ENCODE data around the gene STK10.
"Not testable (repeated sequence)": the region's sequence is repeated elsewhere in the genome, so short reads cannot be mapped to it uniquely, and the experiment has no call there.

The STK10 gene

DNA sequence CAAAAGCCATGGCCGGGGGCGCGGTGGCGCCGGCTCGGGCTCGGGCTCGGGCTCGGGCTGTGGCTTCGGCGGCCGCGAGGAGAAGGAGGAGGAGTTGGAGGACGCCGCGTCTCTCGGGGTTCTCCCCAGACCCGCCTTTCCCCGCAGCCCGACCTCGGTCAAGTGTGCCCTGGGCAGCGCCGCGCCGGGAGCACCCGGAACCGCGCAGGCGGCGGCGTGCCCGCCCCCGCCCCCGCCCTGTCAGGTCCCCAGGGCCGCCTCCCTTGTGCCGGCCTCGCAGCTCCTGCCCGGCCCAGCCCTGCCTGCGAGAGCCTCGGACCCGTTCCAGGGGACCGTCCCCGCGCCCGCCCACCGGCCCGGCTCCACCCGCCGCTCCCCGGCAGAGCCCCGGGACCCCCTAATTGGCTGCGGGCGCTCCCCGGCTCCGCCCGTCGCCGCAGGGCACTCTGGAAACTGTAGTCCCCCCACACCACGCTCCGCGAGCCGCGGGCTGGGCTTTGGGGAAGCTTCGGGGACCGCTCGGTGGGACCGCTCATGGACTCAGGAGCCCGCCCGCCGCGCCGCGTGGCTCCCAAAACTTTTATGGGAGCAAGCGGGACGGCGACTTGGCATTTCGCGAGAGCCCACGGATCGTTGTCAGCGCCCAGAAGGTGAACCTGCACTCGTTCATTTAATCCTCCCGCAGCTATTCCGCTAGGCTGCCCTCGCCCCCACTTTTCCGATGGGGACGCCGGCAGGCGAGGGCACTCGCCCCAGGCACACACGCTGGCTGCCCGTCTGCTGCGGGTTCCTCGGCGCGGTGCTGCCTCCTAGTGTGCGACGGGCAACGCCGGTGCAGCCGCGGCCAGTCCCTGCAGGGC is at the start of gene STK10:
Gene STK10, minus strand, starts transcription at position 192 of the 860 bp plus-strand sequence. Its CDS starts 182 bp downstream, at position 10.
- DNase-seq = peak; percentile 95

DNA sequence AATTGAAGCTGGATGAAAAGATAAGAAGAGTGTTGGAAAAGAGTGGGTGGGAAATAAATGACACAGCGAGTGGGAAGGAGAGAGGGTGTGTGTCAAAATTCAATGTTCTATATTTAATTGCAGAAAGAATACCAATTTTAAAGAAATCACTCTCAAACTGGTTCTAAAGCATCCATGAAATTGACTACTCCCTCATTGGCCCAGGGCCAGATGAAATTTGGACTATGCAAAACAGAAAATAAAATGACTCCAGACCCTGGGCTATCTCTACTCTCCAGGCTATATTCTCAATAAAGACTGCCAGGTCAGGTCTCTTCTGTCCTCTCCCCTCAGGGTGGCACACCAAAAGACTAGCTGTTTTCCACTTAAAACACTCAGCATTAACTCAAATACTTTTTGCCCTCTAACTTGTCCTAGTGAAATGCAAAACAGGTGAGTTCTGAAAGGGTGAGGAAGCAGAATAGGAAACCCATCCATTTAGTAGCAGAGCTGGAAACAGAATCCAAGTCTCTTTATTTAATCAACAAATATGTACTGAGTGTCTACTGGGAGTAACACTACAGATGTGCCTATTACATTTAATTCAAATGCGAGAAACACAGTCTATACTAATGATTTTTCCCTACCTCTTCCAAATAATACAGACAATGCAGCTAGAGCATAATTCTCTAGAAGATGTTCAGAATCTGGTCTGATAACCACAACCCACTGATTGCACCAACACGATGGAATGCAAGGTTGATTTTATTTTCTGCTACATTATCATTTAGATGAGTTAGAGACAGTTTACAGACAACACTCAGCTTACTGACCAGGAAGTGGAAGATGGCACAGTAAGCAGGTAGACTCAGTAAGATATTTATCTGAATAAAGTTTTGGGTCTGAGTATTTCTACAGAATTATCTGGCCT is 48.1 kb upstream of the STK10 start:
- DNase-seq = no peak

DNA sequence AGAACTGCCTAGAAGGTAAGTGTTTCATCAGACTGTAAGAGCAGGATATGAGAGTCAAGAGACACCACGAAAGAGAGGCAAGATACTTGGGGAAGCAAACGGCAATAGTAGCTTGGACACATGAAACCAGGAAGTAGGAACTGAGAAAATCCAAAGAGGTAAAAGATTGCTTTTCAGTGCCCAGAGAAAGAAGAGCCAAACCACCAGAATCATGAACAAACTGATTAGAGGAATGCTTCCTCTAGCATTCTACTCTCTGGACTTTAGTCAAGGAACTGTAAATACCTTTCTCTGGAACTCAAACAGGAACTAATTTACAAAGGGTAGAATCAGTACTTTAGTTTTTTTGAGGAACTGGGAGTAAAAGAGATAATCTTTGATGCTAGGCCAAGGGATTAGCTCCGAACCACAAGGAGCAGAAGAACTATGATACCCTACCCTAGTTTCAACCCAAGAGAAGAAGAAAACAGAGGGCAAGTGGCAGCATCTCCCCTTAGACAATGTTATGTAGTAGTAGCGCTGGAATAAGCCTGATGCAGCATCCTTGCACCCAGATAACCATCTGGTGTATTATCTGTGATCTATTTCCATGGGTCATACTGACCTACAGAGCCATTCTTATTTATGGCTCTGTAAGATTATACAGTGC is 47.2 kb upstream of the STK10 start:
- DNase-seq = no peak

DNA sequence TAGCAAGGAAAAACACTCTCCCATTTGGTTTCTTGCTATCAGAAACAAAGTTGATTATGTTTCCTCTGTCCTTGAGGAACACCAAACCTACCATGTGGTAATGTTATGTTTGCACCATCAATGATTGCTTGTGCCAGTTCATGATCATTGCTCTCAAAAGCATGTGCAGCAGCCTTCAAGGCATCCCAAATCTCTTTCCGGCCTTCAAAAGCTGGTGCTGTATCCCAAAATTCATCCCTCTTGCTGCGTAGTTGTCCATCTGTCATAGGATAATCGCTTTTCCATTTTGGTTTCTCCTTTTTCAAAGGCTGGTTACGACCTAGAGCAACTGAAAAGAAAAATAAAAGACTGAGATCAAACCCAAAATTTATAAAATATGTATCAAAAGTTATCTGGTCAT is 46.0 kb upstream of the STK10 start:
- DNase-seq = no peak

DNA sequence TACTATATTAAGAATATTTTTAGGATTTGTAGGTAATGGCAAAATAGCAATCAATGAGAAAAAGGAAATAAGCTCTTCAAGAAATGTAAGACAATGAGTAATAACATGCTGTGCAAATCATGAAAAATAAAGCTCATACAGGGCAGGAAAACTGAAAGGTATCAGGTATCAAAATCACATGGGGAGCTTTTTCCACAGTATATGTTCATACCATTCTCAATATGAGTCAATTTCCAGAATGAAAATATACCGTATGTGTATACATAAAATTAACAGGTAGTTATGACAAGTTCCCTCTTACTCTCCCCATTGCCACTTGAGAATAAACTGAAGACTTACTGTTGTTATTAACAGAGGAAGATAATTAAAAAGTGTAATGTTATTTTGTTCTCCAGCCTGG is 41.9 kb upstream of the STK10 start:
- DNase-seq = no peak

DNA sequence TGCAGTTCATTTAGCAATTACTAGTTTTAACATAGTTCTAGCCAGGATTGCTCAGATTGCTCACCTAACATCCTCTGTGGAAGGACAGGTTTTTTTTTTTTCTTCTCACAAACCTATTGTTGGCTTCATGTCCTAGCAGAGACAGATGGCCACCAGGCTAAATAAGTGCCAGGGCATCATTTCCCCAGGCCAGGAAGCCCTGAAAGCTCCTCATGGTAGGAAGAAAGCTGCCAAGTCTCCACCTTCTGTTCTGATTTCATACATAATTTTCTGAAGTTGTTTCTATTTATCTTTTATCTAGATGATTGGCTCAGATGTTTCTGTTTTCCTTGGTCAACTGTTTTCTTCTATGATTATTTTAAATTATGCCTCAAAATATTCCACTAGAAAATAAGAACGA is 37.0 kb upstream of the STK10 start:
- DNase-seq = no peak

DNA sequence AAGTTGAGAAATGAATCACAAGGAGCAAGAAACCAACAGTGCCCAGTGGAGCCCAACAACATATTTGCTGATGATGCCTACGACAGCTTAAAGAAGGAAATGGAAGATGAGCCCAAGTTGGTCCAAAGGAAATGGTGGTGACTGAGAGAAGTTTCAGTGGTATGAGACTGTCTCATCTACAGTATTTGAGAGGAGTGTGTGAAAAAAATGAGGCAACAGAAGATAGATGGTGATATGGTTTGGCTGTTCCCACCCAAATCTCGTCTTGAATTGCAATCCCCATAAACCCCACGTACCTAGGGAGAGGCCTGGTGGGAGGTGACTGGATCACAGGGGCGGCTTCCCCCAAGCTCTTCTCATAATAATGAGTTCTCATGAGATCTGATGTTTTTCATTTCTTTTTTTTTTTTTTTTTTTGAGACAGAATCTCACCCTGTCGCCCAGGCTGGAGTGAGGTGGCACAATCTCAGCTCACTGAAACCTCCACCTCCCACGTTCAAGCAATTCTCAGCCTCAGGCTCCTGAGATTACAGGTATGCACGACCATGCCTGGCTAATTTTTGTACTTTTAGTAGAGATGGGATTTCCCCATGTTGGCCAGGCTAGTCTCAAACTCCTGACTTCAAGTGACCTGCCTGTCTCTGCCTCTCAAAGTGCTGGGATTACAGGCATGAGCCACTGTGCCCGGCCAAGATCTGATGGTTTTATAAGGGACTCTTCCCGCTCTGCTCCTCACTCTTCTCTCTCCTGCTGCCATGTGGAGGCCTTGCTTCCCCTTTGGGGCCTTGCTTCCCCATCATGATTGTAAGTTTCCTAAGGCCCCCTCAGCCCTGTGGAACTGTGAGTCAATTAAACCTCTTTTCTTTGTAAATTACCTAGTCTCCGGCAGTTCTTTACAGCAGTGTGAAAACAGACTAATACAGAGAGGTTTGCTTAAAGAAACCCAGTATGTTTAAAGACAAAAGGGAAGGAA is 36.2 kb upstream of the STK10 start:
- no peak for DNase-seq

DNA sequence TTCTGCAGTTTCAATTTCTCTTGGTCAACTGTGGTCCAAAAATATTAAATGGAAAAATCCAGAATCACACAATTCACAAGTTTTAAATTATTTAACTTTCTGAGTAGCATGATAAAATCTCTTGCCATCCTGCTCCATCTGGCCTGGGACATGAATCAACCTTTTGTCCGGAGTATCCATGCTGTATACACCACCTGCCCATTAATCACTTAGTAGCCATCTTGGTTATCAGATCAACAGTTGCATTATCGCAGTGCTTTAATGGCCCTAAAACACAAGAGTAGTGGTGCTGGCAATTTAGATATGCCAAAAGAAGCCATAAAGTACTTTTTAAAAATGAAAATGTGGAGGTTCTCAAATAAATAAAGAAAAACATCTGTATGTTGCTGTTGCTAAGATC is 31.3 kb upstream of the STK10 start:
- DNase-seq = no peak

DNA sequence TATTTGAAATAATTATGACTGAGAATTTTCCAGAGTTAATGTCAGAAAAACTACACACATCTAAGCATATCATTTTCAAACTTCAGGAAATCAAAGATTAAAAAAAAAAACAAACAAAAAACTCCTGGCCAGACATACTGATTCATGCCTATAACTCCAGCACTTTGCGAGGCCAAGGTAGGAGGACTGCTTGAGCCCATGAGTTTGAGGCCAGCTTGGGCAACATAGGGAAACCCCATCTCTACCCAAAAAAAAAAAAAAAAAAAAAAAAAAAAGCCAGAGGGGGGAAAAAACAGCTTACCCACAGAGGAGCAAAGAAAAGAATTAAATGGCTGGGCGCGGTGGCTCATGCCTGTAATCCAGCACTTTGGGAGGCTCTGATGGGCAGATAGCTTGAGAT is 28.3 kb upstream of the STK10 start:
- no peak for DNase-seq

DNA sequence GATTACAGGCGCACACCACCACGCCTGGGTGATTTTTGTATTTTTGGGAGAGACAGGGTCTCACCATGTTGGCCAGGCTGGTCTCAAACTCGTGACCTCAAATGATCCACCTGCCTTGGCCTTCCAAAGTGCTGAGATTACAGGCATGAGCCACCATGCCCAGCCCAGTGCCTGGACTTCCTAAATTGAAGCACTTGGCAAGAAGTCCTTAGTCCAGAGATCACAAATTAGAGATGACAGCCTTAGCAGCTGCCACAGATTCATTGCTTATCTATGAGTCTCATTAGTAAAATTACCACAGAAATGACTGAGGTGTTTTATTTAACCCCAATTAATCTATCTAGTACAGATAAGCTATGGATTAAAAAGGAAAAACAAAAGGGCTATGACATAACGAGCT is 25.1 kb upstream of the STK10 start:
- no peak for DNase-seq

DNA sequence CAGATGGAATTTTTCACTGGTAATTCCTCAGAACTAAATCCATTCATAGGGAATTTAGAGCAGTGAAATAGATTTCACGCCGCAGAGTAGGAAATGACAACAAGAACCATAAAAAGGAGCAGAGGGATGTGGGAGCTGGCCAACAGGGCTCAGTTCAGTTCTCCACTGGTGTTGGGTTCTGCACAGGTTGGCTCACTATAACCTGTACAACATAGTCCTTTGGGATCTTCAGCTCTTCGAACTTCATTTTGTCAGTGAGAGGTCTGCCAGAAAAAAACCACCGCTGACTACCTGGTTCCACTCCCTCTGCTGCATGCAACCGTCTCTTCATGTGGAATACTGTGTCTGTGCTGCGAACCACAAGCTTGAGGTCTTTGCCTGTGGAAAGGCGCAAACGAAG is 23.7 kb upstream of the STK10 start:
- no peak for DNase-seq

DNA sequence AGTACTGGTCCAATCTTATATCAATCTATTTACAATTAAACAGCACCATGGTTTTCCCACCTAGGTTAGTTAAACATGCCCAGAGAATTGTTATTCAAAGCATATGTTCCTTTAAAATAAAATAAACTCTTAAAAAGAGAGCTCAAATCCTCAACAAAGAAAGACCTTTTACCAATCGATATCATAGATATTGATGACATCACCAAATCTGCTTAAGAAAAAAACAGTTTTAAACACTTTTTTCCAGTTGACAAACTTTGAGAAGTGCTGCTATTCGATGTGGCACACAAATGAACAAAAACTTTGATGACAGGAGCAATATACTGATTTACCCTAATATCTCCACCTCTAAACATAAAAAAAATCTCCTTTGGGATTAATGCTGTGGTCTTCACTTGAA is 21.7 kb upstream of the STK10 start:
- no peak for DNase-seq

DNA sequence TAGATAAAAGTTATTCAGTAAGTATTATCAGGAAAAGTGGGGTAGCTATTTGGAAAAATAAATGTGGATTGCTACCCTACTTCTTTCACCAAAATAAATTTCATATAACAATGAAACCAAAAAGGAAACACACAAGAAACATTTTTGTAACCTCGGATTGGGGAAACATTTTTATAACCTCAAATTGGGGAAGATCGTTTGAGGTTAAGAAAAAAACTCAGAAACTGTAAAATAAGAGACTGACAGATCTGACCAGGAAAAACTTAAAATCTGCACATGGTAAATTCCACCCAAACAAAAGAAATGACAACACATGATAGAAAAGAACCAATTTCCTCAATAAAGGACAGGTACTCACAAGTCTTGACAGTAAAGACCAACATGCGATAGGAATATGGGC is 19.5 kb upstream of the STK10 start:
- DNase-seq = no peak

DNA sequence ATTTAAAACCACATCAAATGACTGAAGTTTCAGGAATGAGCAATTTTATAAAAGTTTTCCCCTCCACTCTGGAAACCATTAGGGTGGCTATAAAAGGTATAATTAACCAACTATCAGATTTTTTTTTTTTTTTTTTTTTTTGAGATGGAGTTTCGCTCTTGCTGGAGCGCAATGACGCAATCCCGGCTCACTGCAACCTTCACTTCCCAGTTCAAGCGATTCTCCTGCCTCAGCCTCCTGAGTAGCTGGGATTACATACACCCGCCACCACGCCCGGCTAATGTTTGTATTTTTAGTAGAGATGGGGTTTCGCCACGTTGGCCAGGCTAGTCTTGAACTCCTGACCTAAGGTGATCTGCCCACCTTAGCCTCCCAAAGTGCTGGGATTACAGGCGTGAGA is 18.0 kb upstream of the STK10 start:
- not testable (repeated sequence) for DNase-seq

DNA sequence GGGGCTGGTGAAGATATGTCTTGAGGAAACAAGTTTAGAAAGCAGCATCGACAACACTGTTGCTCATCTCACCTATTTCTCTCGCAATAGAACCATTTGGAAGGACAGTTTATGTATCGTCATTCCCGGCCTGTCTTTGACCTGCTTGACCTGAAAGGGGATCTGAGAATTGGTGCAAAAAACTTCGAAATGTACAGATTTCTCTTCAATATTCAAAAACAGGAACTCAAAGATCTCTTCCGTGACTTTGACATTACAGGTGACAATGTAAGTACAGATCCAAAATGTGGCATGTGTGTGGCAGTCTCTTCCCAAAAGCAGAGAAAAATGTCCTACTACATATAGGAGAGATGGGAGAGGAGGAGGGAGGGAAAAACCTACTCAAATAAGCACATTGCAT is 12.5 kb upstream of the STK10 start:
- no peak for DNase-seq

DNA sequence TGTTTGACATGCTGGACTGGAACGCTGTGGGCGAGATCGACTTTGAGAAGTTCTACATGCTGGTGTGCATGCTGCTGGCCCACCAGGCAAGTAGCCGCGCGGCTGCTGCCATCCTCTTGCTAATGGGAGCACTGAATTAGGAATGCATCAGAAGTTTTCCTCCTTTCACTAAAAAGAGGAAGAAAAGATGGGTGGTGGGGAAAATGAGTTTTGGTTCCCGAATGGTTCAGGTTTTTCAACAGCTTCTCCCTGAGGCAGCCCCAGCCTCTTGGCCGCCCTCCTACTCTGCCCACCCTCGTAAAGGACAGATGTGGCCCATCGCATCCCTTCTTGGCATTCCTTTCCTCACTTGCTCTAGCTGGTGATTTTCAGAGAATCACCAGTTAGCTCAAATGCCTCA is 11.4 kb upstream of the STK10 start:
- DNase-seq = no peak

DNA sequence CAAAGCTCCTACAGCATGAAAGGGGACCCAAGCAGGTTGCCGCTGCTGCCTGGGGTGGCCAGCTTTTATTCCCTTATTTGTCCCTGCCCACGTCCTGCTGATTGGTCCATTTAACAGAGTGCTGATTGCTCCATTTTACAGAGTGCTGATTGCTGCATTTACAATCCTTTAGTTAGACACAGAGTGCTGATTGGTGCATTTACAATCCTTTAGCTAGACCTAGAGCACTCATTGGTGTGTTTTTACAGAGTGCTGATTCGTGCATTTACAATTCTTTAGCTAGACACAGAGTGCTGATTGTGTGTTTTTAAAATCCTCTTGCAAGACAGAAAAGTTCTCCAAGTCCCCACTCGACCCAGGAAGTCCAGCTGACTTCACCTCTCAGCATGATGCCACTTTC is 9.8 kb upstream of the STK10 start:
- DNase-seq = not testable (repeated sequence)

DNA sequence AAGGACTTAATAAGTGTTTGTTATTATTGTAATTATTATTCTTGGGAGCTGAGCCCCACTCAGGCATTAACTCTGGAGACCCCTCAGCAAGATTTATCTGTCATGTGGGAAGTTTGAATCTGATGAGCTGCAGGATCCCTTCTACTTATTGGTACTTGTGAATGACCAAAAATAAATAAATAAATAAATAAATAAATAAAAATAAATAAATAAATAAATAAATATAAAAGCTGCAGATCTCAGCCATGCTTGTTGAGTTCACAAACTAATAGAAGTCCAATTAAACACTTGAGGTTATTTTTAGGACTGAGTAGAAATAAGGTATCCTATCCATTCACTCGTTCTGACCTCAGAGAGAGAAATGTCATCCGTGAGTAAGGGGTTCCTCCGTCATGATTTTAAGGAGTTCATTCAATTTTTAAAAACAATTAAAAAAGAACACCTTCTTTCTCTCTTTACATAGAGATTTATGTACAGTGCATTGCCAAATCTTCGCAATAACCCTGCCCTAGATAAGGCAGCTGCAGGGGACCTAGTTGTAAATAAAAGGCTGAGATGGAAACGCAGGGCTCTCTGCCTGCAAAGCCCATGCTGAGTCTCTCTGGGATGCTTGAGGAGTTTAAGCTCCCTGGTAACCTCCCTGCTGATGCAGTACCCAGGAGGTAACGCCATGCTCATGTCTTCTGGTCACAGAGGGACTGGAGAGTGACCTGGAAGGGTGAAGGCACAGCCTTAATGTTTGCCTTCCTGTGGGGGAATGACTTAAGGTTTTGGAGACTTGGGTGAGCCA is 7.2 kb upstream of the STK10 start:
- no peak for DNase-seq

DNA sequence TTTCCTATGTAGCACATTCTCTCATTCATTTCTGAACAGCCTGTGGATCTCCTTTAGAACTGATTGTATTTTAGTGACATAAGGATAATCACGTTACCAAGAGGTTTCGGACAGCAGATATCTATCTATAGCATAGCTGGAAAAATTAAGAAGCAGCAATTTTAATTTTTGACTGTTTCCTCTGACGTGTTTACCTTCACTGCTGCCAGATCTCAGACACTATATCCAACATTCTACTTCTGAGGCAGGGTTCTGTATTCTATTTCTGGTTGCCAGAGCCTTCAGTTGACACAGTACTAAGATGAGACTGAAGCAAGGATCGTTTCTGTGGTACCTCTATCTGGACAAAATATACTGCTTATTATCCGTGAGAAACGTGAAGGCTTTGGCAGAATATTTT is 5.8 kb upstream of the STK10 start, which contains the start of gene EFCAB9:
Gene EFCAB9, plus strand, starts transcription at position 301 of the 400 bp plus-strand sequence. Its CDS starts 1 bp downstream, at position 302.
- no peak for DNase-seq

DNA sequence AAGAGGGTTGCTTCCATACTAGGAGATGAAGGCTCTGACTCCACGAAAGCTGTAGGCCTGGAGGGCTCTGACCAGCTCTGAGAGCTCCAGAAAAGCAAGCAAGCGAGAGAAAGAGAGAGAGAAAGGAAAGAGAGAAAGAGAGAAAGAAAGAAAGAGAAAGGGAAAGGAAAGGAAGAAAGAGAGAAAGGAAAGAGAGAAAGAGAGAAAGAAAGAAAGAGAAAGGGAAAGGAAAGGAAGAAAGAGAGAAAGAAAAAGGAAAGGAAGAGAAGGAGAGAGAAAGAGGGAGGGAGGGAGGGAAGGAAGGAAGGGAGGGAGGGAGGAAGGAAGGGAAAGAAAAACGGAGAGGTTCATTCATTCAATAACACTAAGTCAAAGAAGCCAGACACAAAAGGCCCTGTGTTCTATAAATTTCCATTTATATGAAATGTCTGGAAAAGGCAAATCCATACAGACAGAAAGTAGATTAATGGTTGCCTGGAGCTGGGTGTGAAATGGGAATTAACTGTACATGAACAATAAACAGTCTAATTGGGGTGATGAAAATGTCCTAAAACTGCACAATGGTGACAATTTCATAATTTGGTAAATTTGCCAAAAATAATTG is 1.8 kb upstream of the STK10 start:
- DNase-seq = no peak

Data from right forelimb (tissue), 1 donor.